Testis (tissue), 3 donors: ENCODE results near the gene COMMD4. TPM values are rescaled to one million over a fixed set of nuclear protein-coding genes. Genes with fewer than 3 reads are reported as not detected.

Experiments used
- DNase-seq: peaks from one replicate; pipeline ENCODE4 v3.0.0-alpha.2; 2019
- H3K27ac ChIP-seq, 2 donors: fragments of 200-600 bp; sonication (generic); one replicate each; pipeline ENCODE4 v1.5.1; 2019
- H3K27me3 ChIP-seq: fragments of 200-600 bp; sonication (generic); one replicate; pipeline ENCODE4 v1.5.1; 2019
- H3K36me3 ChIP-seq: fragments of 200-600 bp; sonication (generic); one replicate; pipeline ENCODE4 v1.5.1; 2017; ENCODE audit warnings: low read depth; ENCODE audit errors: missing control alignments
- H3K4me1 ChIP-seq: fragments of 200-600 bp; sonication (generic); one replicate; pipeline ENCODE4 v1.5.1; 2019
- H3K4me3 ChIP-seq, 2 donors: fragments of 200-600 bp; sonication (generic); one replicate each; pipeline ENCODE4 v1.5.1; 2017 to 2019
- H3K9me3 ChIP-seq: fragments of 200-600 bp; sonication (generic); one replicate; pipeline ENCODE4 v1.5.1; 2017
- POLR2A ChIP-seq: fragments of 450-650 bp; IDR thresholded peaks from one replicate; pipeline ENCODE4 v1.6.1; 2017; ENCODE audit warnings: antibody characterized with exemption, mild to moderate bottlenecking, moderate library complexity
- WGBS, 2 donors: methylation state at CpG; one replicate each; pipeline ENCODE4 v1.1.5; 2018; 5-methylcytosine and 5-hydroxymethylcytosine counted together
- intact Hi-C: fragments of 100-400 bp; cut with DNase I; formaldehyde crosslinking; loops from one replicate; pipeline ENCODE4 v1.15.1; 2023; ENCODE audit warnings: low total_unique reads
- polyA plus RNA-seq: library from polyadenylated mRNA; stranded (reverse); fragments of 350-450 nt; fragmentation: Illumina TruSeq; extraction: RNeasy Lipid Tissue Mini Kit (QIAGEN cat#74804); gene quantifications from one replicate; pipeline ENCODE4 v1.2.3, GENCODE V29; 2014; ENCODE audit warnings: low read depth, low replicate concordance; ENCODE audit not compliant: insufficient read depth
- total RNA-seq, 2 donors: library from RNA; depleted of rRNA; stranded (reverse); fragments of >200 nt; gene quantifications; one replicate each; pipeline ENCODE4 v1.2.3, GENCODE V29; 2016
- TF ChIP-seq, protein P1 (sequence below), 3 experiments: fragments of 450-650 bp in 2 of 3; fragments of 200-600 bp in 1 of 3; sonication (generic) in 1 of 3; IDR thresholded peaks; one replicate each; pipeline ENCODE4 v1.5.1; 2016 to 2019; ENCODE audit warnings: antibody characterized with exemption in 3 of 3, mild to moderate bottlenecking in 2 of 3, moderate library complexity in 1 of 3

The COMMD4 gene
- total and polyA plus RNA-seq, 3 donors from 2014 or later, result 92.7 to 165 (median 110) TPM

GRCh38 chr15:75349851-75350588, 14.2 kb downstream of the COMMD4 start:
- H3K36me3 ChIP-seq, result no peaks in the 10 kb centered on the region
- intact Hi-C loops, result no loop called here
- 79 to 85% methylated on average over 9 of the region's 9 CpGs for WGBS, 2 donors
- TF ChIP-seq POLR2A, result no peak
- TF ChIP-seq, protein P1, sequence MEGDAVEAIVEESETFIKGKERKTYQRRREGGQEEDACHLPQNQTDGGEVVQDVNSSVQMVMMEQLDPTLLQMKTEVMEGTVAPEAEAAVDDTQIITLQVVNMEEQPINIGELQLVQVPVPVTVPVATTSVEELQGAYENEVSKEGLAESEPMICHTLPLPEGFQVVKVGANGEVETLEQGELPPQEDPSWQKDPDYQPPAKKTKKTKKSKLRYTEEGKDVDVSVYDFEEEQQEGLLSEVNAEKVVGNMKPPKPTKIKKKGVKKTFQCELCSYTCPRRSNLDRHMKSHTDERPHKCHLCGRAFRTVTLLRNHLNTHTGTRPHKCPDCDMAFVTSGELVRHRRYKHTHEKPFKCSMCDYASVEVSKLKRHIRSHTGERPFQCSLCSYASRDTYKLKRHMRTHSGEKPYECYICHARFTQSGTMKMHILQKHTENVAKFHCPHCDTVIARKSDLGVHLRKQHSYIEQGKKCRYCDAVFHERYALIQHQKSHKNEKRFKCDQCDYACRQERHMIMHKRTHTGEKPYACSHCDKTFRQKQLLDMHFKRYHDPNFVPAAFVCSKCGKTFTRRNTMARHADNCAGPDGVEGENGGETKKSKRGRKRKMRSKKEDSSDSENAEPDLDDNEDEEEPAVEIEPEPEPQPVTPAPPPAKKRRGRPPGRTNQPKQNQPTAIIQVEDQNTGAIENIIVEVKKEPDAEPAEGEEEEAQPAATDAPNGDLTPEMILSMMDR (IDR thresholded peaks at IDR 0.05), result no peak
- H3K4me3 ChIP-seq, result no peak overlapping the region
- H3K9me3 ChIP-seq, result no peaks in the 10 kb centered on the region
- DNase-seq, result no peak
- H3K27ac ChIP-seq, result no peak overlapping the region
- peaks cover 4% of the 10 kb centered on the region for H3K4me1 ChIP-seq
- H3K27me3 ChIP-seq, result no peaks in the 10 kb centered on the region

DNA sequence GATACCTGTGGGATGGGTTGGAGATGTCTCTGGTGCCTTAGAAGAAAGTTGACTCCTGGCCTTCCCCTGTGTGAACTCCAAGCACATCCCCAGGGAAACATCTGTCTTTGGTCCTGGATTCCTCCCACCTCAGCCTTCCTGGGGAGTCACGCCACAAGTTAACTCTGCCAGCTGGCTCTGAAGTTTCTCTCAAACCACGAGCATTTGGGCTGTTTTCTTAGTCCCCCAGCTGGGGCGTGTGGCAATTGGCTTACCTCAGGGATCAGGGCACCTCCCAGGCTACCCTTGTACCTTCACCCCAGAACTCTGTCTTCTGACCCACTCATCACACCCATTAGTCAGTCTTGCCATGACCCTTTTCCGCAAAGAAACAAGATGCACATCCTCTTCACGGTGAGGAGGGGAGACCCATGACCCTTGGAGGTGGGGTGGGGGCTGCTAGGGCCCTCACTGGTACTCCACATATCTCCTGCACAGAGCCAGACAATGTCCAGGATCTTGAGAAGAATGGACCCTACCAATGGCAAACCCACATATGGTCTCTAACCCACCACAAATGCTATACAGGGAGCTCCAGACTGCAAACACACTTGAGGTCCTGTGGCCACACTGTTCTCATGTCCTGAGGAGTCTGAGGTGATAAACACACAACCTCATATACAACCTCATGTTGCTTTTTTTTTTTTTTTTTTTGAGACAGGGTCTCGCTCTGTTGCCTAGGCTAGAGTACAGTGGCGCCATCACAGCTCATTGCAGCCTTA, 14.9 kb downstream of the COMMD4 start:
- Histone ChIP-seq H3K4me1 (peaks cover 4% of the 10 kb centered on the region), H3K4me3 (no peak overlapping the region), H3K9me3 (no peaks in the 10 kb centered on the region), H3K36me3 (no peaks in the 10 kb centered on the region), H3K27ac (no peak overlapping the region), H3K27me3 (no peaks in the 10 kb centered on the region)
- TF ChIP-seq, protein P1 (IDR thresholded peaks at IDR 0.05), result no peak
- TF ChIP-seq POLR2A, result no peak
- DNase-seq, result no peak
- intact Hi-C loops, result no loop called here
- WGBS, 2 donors, result 68 to 82% methylated on average over 6 to 7 of the region's 7 CpGs

- intact Hi-C loops, result no loop called here
- Histone ChIP-seq H3K27ac (no peak overlapping the region), H3K4me3 (no peak overlapping the region), H3K9me3 (no peaks in the 10 kb centered on the region), H3K36me3 (no peaks in the 10 kb centered on the region), H3K4me1 (peaks cover under 1% of the 10 kb centered on the region), H3K27me3 (no peaks in the 10 kb centered on the region)
- WGBS, 2 donors, result 89 to 92% methylated on average over 6 to 16 of the region's 16 CpGs
- DNase-seq, result no peak
- no peak for TF ChIP-seq POLR2A
- TF ChIP-seq, protein P1 (IDR thresholded peaks at IDR 0.05), result no peak
These were observed 16.6 kb downstream of the COMMD4 start for GRCh38 chr15:75352186-75353080.

DNA sequence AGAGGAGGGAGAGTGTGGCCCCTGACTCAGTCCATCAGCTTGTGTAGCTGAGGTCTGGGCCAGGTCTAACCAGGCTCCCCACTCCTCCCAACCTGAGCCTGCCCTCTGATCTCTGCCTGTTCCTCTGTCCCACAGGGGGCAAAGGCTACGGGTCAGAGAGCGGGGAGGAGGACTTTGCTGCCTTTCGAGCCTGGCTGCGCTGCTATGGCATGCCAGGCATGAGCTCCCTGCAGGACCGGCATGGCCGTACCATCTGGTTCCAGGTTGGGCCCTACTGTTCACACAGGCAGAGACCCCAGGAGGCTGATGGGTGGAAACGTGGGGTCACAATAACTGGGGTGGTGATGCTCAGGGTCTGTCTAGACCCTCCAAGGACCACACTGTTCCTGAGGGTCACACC, 17.7 kb downstream of the COMMD4 start:
- Histone ChIP-seq H3K4me1 (no peaks in the 10 kb centered on the region), H3K27me3 (no peaks in the 10 kb centered on the region), H3K36me3 (no peaks in the 10 kb centered on the region), H3K4me3 (no peak overlapping the region), H3K27ac (no peak overlapping the region), H3K9me3 (no peaks in the 10 kb centered on the region)
- 93% methylated on average over 4 to 7 of the region's 7 CpGs for WGBS, 2 donors
- intact Hi-C loops, result no loop called here
- no peak for TF ChIP-seq POLR2A
- DNase-seq, result no peak

- H3K4me1 ChIP-seq, result no peaks in the 10 kb centered on the region
- H3K4me3 ChIP-seq, result no peak overlapping the region
- intact Hi-C loops, result no loop called here
- no peak overlapping the region for H3K27ac ChIP-seq
- TF ChIP-seq, protein P1 (IDR thresholded peaks at IDR 0.05), result no peak
- no peak for TF ChIP-seq POLR2A
- no peaks in the 10 kb centered on the region for H3K36me3 ChIP-seq
- whole genome bisulfite sequencing, 2 donors, result 79 to 85% methylated on average over 5 to 7 of the region's 7 CpGs
- no peak for DNase-seq
- no peaks in the 10 kb centered on the region for H3K27me3 ChIP-seq
- no peaks in the 10 kb centered on the region for H3K9me3 ChIP-seq
These were observed 18.6 kb downstream of the COMMD4 start for GRCh38 chr15:75354454-75354853.
